Renal cortex interstitium (tissue), 11 donors: ENCODE data around the gene VAV2. TPM values are rescaled to one million over a fixed set of nuclear protein-coding genes. Genes with fewer than 3 reads are reported as not detected.
"Not testable (repeated sequence)": the region's sequence is repeated elsewhere in the genome, so short reads cannot be mapped to it uniquely, and the experiment has no call there.

Source experiments
- DNase-seq, 11 donors: peaks; one replicate each; pipeline ENCODE4 v3.0.0-alpha.2; 2013; ENCODE audit warnings: low read depth in 9 of 11, low spot score in 4 of 11; ENCODE audit errors: extremely low read depth in 1 of 11
- polyA plus RNA-seq, 3 donors: library from polyadenylated mRNA; unstranded; fragments of 120-200 nt; gene quantifications; one replicate each; pipeline ENCODE4 v1.2.1, GENCODE V29; 2013; ENCODE audit not compliant: insufficient read length in 3 of 3

VAV2 gene
- polyA plus RNA-seq, 3 donors, result 37.2 to 66.2 (median 40.4) TPM

DNA sequence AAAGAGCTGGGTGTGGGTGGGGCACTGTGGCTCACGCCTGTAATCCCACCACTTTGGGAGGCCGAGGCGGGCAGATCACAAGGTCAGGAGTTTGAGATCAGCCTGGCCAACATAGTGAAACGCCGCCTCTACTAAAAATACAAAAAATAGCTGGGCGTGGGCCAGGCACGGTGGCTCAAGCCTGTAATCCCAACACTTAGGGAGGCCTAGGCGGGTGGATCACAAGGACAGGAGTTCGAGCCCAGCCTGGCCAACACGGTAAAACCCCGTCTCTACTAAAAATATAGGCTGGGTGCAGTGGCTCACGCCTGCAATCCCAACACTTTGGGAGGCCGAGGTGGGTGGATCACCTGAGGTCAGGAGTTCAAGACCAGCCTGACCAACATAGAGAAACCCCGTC is 3.4 kb downstream of the VAV2 start:
- not testable (repeated sequence) for DNase-seq

- no peak for DNase-seq
Observed at GRCh38 chr9:133987946-133988665, 4.0 kb downstream of the VAV2 start.

DNA sequence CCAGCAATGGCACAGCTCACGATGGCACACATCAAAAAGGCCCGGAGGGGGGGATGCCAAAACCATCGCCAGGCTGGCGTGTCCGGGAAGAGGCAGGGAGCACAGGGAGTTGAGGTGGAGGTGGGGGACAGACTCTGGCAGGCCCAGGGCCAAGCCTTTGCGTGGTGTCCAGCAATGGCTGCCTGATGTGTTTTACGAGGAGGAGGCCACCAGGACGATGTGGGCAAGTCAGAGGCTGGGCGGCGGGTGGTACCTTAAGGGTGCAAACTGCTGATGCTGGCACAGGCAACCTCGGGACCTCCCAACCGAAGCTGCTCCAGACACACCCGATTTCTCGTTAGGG is 4.7 kb downstream of the VAV2 start:
- no peak for DNase-seq

- DNase-seq, result no peak
Observed at GRCh38 chr9:133986774-133987445, 5.2 kb downstream of the VAV2 start.

DNA sequence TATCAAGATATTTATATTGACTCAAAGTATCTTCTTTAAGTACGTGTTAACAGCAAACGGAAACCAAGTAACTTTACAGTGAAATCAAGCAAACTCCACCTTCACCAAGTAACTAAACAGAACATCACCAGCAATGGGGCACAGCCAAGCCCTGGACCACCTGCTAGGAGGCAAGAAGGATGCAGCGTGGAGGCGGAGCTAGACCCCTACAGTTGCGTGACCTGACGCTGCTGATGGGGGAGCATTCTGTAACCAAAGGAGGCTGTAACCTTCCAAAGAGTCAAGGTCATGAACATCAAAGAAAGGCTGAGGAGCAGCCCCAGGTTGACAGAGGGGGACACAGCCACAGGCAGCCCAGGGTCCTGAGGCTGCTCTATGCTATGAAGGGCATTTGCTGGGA is 6.1 kb downstream of the VAV2 start:
- no peak for DNase-seq

DNA sequence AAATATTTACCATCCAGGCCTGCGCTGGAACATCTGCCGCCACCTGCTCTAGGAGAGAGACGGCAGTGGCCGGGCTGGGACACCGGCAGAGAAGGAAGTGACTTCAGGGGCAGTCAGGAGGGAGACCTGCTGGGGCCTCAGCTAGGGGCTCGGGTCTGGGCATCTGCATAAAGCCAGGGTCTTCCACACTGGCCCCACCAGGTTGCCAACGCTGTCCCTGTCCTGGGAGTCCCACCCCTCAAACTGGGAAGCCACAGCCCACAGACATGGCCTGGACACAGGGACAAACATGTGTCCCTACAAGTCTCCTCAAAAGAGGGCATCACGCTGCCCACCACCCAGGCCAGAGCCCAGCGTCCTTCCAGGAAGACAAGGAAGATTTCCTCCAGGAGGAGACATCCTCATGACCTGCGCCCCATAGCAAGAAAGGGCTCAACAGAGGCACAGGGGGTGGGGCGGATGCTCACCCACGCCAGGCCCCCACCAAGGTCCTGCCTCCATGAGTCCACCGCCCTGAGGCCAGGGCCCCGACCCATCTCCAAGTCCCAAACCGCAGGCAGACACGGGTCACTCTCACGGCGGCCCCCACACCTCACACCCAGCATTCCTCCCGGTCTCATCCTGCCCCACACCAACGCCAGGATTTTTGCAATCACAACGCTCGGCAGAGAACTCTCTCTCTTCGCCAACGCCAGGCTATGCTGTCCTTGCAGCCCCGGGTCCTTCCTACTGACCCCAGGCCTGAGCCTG is 9.0 kb downstream of the VAV2 start:
- no peak for DNase-seq

GRCh38 chr9:133981958-133982681 is 10.0 kb downstream of the VAV2 start:
- DNase-seq, result no peak

- no peak for DNase-seq
Observed at GRCh38 chr9:133981589-133981957, 10.6 kb downstream of the VAV2 start.

DNA sequence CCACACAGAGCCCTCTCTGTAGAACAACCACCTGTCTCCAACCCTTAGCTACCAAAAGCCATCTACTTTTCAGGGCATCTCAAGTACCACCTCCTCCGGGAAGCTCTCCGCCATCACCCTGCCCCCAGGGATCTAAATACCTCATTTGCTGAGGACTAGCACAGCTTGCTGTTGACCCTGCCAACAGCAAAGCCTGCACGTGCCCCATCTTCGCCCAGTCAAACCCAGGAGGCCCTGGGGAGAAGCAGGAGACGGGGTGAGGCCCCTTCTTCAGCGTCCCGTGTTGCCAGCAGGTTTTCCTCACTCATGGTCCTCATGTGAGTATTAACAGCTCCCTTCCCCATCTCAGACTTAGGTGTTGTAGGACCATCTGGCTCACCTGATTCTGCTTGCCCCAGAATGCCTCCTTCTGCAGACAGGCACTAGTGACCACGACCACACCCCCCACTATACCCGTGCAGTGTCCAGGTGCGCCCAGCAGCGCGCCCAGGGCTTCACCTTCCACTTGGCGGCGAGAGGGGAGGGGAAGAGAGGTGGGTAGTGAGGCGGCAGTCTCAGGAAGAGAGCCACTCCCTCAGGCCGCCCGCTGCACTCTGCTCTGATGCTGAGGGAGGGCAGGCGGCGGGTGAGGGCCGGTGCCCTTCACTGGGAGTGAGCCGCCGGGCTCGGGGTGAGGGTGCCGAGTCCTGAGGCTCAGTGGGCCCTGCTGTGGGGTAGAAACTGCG is 11.1 kb downstream of the VAV2 start:
- no peak for DNase-seq

DNA sequence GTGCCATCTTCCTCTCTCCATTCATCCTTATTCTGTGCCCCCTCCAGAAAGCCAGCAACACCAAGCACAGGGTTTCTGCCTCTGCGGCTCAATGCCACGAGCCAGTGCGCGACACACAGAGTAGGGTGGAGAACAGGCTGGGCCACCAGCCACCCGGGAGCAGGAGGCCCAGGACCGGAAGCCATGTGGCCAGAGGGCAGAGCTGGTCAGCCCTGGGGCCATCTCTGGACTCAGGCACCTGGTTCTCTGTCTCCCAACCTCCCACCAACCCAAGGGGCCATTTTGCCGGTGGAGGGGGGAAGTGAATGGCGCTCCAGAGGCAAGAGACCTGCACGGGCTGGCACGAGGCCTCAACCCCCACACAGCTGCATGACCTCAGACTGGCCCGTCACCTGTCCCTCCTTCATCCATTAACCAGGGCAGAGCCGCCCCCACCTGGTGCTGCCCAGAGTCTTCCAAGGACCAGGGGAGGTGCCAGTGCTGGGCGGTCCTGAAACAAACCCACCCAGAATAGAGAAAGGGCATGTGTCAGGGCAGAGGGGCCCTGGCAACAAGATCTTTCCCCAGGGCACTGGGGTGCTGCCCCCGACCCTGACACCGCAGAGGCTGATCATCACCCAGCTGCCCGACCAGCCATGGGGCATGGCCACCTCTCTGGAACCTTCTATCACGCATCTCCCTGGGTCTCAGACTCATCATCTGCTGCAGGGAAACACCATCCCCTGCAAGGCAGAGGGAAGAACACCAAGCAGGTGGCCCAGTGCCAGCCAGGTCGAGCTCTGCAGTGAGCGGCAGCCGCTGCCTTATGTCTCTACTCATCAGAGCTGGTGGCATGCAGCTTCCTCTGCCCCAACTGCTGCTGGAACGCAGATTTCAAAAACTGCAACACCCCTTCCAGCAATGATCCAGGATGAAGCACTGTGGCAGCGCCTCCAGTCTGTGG is 11.9 kb downstream of the VAV2 start:
- DNase-seq, result no peak

DNA sequence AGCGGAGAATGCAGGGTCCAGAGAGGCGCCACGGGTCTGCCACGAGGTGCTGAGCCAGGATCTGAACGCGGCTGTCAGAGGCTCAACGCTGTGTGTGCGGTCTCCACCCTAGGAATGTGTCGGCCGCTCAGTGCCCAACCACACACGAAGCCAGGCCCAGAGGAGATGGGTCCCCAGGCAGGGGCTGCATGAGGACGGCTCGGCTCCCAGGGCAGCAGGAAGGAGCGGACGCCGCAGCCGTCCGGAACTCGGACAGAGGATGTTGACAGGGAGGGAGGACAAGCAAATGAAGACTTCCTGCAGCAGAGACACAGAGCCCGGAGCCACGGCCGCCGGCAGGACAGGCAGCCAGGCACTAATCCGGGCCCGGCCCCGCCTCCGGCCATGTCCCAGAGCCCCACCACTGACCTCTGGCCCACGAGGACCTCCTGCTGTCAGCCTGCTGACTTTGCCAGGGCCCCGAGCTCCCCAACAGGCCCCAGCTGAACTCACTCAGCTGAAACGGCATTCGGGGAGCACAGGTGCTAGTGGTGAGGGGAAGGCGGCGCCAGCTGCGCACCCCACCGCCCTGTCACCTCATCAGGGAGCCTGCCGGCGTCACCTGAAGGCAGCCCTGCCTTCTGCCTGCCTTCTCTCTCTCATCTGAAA is 12.7 kb downstream of the VAV2 start:
- DNase-seq, result no peak

GRCh38 chr9:133978899-133979272 is 13.2 kb downstream of the VAV2 start:
- no peak for DNase-seq

DNA sequence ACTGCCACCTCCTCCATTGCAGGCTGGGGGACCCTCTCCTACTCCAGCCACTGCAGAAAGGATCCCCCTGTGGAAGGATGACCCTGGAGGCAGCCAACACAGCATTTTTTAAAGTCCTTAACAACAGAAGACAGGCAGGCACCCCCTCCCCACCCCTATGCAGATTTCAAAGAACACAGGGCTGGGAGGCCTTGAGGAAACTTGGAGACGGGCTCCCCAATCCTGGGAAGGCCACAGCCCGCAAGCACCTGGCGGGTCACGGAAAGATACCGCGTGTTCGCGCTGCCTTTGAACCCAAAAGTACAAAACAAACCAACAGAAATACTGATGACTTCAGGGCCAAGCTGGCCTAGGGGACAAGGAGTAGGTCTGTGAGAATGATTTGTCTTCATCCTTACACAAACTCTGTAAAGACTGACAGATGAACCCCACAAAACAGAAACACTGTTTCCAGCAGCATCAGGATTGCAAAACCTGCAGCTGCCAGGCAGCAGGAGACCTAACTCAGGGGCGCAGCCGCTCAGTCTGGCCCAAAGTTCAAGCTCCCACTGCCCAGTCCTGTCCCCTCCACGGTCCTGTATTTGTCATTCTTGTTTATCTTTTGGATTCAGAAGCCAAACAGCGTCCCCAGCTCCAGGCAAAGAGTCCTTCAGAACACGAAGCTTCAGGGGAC is 13.8 kb downstream of the VAV2 start:
- DNase-seq, result no peak

DNA sequence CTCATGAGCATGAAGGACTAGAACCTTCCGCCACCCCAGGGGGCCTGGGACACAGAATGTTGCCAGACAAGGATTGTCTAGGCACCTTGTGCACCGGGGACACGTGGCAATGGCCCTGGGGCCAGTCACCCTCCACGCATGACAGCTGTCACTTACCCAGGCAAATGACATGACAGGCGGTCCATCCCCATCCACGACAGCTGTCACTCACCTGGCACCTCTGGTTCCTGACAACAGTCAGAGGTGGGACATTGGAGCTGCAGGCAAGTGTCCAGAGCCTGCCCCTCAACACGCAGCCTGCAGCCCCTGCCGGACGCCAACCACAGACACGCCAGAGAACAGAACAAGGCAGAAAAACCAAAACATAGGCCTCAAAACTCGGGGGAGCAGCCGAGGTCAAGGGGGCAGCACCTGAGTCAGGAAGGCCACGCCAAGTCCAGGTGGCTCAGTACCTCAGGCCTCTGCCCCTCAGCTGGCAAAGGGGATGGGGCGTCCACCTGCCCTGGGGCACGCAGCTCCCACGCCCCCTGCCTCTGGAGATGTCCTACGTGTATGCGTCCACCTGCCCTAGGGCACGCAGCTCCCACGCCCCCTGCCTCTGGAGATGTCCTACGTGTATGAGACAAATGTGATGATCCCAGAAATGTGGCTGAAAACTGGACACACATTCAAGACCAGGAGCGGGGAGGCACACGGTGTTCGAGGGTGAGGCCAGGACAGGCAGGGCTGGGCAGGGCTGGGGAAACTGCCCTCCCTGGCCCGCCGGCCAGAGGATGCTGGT is 14.5 kb downstream of the VAV2 start:
- no peak for DNase-seq

GRCh38 chr9:133976887-133977286 is 15.2 kb downstream of the VAV2 start:
- DNase-seq, result no peak

- DNase-seq, result no peak
Observed at GRCh38 chr9:133976191-133976861, 15.8 kb downstream of the VAV2 start.
